ENCODE results near the gene PCNX3. TPM values are rescaled to one million over a fixed set of nuclear protein-coding genes. Genes with fewer than 3 reads are reported as not detected.

The PCNX3 gene
- total RNA-seq, 1 donor from 2014 or later: 45.6 TPM

DNA sequence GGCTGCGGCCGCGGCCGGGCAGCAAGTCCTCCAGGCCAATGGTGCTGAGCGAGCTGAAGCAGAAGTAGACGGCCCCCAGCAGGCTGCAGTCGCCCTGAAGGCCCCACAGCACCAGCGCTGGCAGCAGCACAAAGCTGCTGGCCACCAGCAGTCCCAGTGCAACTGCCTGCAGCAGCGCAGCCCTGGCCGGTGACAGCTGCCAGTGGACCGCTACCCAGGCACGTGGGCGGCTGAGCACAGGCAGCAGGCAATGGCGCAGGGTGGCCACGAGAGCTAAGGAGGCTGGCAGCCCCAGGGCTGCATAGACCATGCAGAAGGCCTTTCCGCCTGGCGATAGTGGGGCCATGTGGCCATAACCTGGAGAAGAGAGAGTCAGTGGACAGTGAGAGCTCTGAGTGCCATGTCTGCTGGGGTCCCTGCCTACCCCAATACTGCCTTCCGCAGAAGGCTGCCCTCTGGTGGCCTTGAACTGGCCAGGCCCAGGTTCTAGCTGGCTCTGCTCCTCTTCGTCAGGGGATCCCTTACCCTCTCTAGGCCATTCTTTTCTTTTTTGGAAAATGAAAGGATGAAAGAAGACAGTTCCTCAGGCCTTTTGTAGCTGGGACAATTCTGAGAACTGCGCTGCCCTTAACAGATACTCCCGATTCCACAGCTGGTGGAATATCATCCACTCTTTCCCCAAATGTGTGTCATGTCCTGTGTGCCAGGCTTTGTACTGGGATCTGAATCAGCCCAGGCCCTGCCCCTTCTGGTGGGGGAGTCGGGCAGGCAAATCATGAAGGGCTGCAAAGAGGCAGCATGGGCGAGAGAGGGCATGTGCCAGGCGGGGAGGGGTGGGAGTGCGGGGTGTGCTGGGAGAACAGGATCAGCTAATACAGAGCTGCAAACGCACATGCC is 21.8 kb upstream of the PCNX3 start:
- no peak overlapping the region for H3K27ac Mint-ChIP-seq (ENCODE audit: unreplicated experiment)
- FAIRE-seq (no peak), DNase-seq (ENCODE audit: low read depth) (no peak)
- peaks cover 3% of the 10 kb centered on the region for H4K20me1 ChIP-seq (ENCODE audit: insufficient read depth, low read length)
- no peaks in the 10 kb centered on the region for H3K9me3 ChIP-seq (ENCODE audit: insufficient read depth, low read depth, low read length)
- TF ChIP-seq, protein P1, sequence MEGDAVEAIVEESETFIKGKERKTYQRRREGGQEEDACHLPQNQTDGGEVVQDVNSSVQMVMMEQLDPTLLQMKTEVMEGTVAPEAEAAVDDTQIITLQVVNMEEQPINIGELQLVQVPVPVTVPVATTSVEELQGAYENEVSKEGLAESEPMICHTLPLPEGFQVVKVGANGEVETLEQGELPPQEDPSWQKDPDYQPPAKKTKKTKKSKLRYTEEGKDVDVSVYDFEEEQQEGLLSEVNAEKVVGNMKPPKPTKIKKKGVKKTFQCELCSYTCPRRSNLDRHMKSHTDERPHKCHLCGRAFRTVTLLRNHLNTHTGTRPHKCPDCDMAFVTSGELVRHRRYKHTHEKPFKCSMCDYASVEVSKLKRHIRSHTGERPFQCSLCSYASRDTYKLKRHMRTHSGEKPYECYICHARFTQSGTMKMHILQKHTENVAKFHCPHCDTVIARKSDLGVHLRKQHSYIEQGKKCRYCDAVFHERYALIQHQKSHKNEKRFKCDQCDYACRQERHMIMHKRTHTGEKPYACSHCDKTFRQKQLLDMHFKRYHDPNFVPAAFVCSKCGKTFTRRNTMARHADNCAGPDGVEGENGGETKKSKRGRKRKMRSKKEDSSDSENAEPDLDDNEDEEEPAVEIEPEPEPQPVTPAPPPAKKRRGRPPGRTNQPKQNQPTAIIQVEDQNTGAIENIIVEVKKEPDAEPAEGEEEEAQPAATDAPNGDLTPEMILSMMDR (IDR thresholded peaks at IDR 0.05; ENCODE audit: insufficient read depth, low read depth, low read length): peak; percentile 61
- no peak for TF ChIP-seq EZH2 (IDR thresholded peaks at IDR 0.05; ENCODE audit: insufficient read depth, low read length)
- H2AFZ ChIP-seq (ENCODE audit: low read depth, low read length): no peak overlapping the region
- H3K36me3 Mint-ChIP-seq (ENCODE audit: low read depth, unreplicated experiment): peaks cover under 1% of the 10 kb centered on the region
- no peak overlapping the region for H3K9ac ChIP-seq (ENCODE audit: low read length)
- no peak overlapping the region for H3K4me3 ChIP-seq (ENCODE audit: insufficient read depth, low read depth, low read length)
- peaks cover 10% of the 10 kb centered on the region for H3K27me3 Mint-ChIP-seq (ENCODE audit: low read depth, unreplicated experiment)
- no peak overlapping the region for H3K4me2 ChIP-seq (ENCODE audit: low read length)
- H3K27ac ChIP-seq (ENCODE audit: low read depth, low read length): no peak overlapping the region
- H3K36me3 ChIP-seq (ENCODE audit: insufficient read depth, low read length): peaks cover 2% of the 10 kb centered on the region
- H3K27me3 ChIP-seq (ENCODE audit: insufficient read depth, low read length): no peaks in the 10 kb centered on the region
- peaks cover 4% of the 10 kb centered on the region for H3K4me1 ChIP-seq (ENCODE audit: insufficient read depth, low read length)
- no peak overlapping the region for H3K4me3 Mint-ChIP-seq (ENCODE audit: unreplicated experiment)
- no peaks in the 10 kb centered on the region for H3K9me3 Mint-ChIP-seq (ENCODE audit: unreplicated experiment)
- H3K4me1 Mint-ChIP-seq (ENCODE audit: low read depth, unreplicated experiment): no peaks in the 10 kb centered on the region
- H3K79me2 ChIP-seq (ENCODE audit: insufficient read depth, low read length): no peaks in the 10 kb centered on the region

DNA sequence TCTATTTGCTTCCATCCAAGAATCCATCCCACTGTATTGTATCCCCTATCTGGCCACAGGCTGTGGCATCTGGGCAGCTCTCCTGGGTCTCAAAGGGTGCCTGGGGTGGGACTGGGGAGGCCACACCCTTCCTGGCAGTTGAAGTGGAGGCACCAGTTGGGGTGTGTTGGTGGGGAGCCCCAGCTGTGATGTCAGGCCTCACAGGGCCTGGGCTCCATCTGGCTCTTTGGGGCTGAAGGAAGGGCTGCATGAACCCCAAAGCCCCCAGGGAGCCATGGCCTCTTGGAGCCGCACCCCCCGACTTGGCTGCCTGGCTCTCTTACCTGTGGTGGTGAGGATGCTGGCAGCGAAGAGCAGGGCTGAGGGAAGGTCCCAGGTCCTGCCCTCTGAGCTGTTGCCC is 20.4 kb upstream of the PCNX3 start:
- no peak overlapping the region for H3K4me3 Mint-ChIP-seq (ENCODE audit: unreplicated experiment)
- H3K79me2 ChIP-seq (ENCODE audit: insufficient read depth, low read length): no peaks in the 10 kb centered on the region
- FAIRE-seq (no peak), DNase-seq (ENCODE audit: low read depth) (no peak)
- H3K27me3 ChIP-seq (ENCODE audit: insufficient read depth, low read length): no peaks in the 10 kb centered on the region
- no peaks in the 10 kb centered on the region for H3K4me1 Mint-ChIP-seq (ENCODE audit: low read depth, unreplicated experiment)
- H3K4me2 ChIP-seq (ENCODE audit: low read length): no peak overlapping the region
- no peak overlapping the region for H2AFZ ChIP-seq (ENCODE audit: low read depth, low read length)
- H3K27ac ChIP-seq (ENCODE audit: low read depth, low read length): no peak overlapping the region
- H3K4me1 ChIP-seq (ENCODE audit: insufficient read depth, low read length): peaks cover 4% of the 10 kb centered on the region
- peaks cover 2% of the 10 kb centered on the region for H3K36me3 ChIP-seq (ENCODE audit: insufficient read depth, low read length)
- H3K9ac ChIP-seq (ENCODE audit: low read length): no peak overlapping the region
- H3K9me3 ChIP-seq (ENCODE audit: insufficient read depth, low read depth, low read length): no peaks in the 10 kb centered on the region
- no peak overlapping the region for H3K4me3 ChIP-seq (ENCODE audit: insufficient read depth, low read depth, low read length)
- no peak overlapping the region for H3K27ac Mint-ChIP-seq (ENCODE audit: unreplicated experiment)
- no peaks in the 10 kb centered on the region for H3K9me3 Mint-ChIP-seq (ENCODE audit: unreplicated experiment)
- peaks cover 4% of the 10 kb centered on the region for H3K36me3 Mint-ChIP-seq (ENCODE audit: low read depth, unreplicated experiment)
- TF ChIP-seq, protein P1 (IDR thresholded peaks at IDR 0.05; ENCODE audit: insufficient read depth, low read depth, low read length): no peak
- TF ChIP-seq EZH2 (IDR thresholded peaks at IDR 0.05; ENCODE audit: insufficient read depth, low read length): no peak
- peaks cover 7% of the 10 kb centered on the region for H3K27me3 Mint-ChIP-seq (ENCODE audit: low read depth, unreplicated experiment)
- peaks cover 3% of the 10 kb centered on the region for H4K20me1 ChIP-seq (ENCODE audit: insufficient read depth, low read length)
